ENCODE data around the gene TTC34.
A peak's percentile ranks its signal among the peaks of the same experiment; 100 is the strongest.

DNA sequence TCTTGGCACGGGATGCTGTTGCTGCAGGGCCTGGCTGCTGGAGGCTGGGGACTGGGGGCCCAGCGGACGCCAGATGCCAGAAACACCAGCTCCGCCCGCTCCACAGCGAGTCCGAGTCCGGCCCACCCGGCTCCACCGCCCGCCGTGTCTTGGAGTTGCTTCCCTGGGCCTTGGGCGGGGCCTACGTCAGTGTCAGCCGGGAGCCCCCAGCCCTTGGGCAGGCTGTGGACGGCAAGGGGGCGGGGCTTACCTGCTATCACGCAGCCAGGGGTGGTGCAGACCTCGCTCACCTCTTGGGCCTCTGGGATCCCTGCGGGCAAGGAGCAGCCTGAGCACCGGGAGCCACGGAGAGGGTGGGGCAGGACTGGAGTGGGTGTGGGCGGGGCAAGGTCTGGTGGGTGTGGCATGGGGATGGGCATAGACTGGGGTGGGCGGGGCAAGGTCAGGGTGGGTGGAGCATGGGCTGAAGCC, 190.4 kb downstream of the TTC34 start:
- TF ChIP-seq, protein P1, sequence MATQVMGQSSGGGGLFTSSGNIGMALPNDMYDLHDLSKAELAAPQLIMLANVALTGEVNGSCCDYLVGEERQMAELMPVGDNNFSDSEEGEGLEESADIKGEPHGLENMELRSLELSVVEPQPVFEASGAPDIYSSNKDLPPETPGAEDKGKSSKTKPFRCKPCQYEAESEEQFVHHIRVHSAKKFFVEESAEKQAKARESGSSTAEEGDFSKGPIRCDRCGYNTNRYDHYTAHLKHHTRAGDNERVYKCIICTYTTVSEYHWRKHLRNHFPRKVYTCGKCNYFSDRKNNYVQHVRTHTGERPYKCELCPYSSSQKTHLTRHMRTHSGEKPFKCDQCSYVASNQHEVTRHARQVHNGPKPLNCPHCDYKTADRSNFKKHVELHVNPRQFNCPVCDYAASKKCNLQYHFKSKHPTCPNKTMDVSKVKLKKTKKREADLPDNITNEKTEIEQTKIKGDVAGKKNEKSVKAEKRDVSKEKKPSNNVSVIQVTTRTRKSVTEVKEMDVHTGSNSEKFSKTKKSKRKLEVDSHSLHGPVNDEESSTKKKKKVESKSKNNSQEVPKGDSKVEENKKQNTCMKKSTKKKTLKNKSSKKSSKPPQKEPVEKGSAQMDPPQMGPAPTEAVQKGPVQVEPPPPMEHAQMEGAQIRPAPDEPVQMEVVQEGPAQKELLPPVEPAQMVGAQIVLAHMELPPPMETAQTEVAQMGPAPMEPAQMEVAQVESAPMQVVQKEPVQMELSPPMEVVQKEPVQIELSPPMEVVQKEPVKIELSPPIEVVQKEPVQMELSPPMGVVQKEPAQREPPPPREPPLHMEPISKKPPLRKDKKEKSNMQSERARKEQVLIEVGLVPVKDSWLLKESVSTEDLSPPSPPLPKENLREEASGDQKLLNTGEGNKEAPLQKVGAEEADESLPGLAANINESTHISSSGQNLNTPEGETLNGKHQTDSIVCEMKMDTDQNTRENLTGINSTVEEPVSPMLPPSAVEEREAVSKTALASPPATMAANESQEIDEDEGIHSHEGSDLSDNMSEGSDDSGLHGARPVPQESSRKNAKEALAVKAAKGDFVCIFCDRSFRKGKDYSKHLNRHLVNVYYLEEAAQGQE (IDR thresholded peaks at IDR 0.05; ENCODE audit: borderline replicate concordance): no peak
- TF ChIP-seq, protein P1 (CRISPR knock-in tag; IDR thresholded peaks at IDR 0.05; ENCODE audit: low read depth): no peak
- TF ChIP-seq NRF1 (conservative IDR thresholded peaks at IDR 0.05 in 1 of 2, IDR thresholded peaks at IDR 0.05 in 1 of 2) (peak; percentile 22 to 44; a peak in 3 of 4 replicates), SUPT5H (IDR thresholded peaks at IDR 0.05) (no peak), CTCF (IDR thresholded peaks at IDR 0.05 in 2 of 3, conservative IDR thresholded peaks at IDR 0.05 in 1 of 3; ENCODE audit: insufficient read depth in 2 of 3, low read depth in 1 of 3, low read length in 3 of 3) (no peak), NR2F6 (CRISPR knock-in tag; IDR thresholded peaks at IDR 0.05) (no peak)
